Natural killer cell treated with Interleukin-12 subunit alpha and Interleukin-12 subunit beta and Interleukin-15 and Interleukin-18, amount 100 ng/mL, for 72 hours (primary cell): ENCODE data around the gene ACD. TPM values are rescaled to one million over a fixed set of nuclear protein-coding genes. Genes with fewer than 3 reads are reported as not detected.

Experiments
- ATAC-seq, 2 donors: fragments of 150-1000 bp; cut with Tn5 transposase in 1 of 2; sonication (Bioruptor Pico), chemical (Tn5 transposase) in 1 of 2; 2 replicates each; pipeline ENCODE4 v1.10.0; 2021
- DNase-seq: peaks from one replicate; pipeline ENCODE4 v3.0.0; 2022; ENCODE audit warnings: low spot score
- H3K27ac Mint-ChIP-seq, 2 donors: 1 replicate in 1 of 2; 2 replicates in 1 of 2; pipeline ENCODE4 v1.8.0; 2022; ENCODE audit warnings: mixed read lengths in 2 of 2, mild to moderate bottlenecking in 1 of 2, moderate library complexity in 1 of 2
- H3K27me3 Mint-ChIP-seq, 2 donors: 1 replicate in 1 of 2; 2 replicates in 1 of 2; pipeline ENCODE4 v1.8.0; 2022; ENCODE audit warnings: mixed read lengths in 2 of 2
- H3K36me3 Mint-ChIP-seq: one replicate; pipeline ENCODE4 v1.8.0; 2022; ENCODE audit warnings: mixed read lengths
- H3K4me1 Mint-ChIP-seq, 2 donors: 1 replicate in 1 of 2; 2 replicates in 1 of 2; pipeline ENCODE4 v1.8.0; 2022; ENCODE audit warnings: low read depth in 2 of 2, mixed read lengths in 2 of 2, mild to moderate bottlenecking in 1 of 2
- H3K4me3 Mint-ChIP-seq: one replicate; pipeline ENCODE4 v1.8.0; 2022; ENCODE audit warnings: mixed read lengths
- H3K9me3 Mint-ChIP-seq: 2 replicates; pipeline ENCODE4 v1.8.0; 2022; ENCODE audit warnings: mixed read lengths
- total RNA-seq, 2 donors: library from RNA; stranded (reverse); gene quantifications; one replicate each; pipeline ENCODE4 v1.2.3, GENCODE V29; 2022

ACD gene
- total RNA-seq, 2 donors from 2014 or later = 54.9 to 91.3 TPM

DNA sequence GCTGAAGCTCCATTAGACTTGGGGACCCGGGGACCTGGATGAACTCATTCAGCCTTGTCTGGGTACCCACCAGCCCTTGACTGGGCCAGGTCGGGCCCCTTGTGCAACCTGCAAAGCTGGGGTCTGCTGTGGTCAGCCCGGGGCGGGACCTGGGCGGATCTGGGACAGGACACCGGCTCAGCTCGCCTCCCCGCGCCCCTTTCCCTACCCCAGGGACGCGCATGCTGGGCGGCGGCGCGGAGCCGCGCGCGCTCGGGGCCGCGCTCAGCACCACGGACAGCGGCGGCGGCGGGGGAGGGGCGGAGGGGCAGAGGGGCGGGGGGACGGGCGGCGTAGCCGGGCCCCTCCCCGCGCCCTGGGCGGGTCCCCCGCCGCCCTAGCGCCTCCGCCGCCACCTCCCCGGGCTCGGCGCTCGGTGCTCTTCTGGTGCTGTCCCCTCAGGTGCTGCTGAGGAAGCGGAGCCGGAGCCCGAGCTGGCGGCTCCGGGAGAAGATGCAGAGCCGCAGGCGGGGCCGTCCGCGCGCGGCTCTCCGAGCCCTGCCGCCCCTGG, 7.4 kb downstream of the ACD start:
- H3K9me3 Mint-ChIP-seq = no peaks in the 10 kb centered on the region
- H3K4me1 Mint-ChIP-seq = peaks cover 10 to 11% of the 10 kb centered on the region in 2 donors
- H3K36me3 Mint-ChIP-seq = no peaks in the 10 kb centered on the region
- H3K27ac Mint-ChIP-seq = no peak overlapping the region
- DNase-seq (no peak), ATAC-seq (no peak)
- H3K4me3 Mint-ChIP-seq = no peak overlapping the region
- H3K27me3 Mint-ChIP-seq = no peaks in the 10 kb centered on the region

DNA sequence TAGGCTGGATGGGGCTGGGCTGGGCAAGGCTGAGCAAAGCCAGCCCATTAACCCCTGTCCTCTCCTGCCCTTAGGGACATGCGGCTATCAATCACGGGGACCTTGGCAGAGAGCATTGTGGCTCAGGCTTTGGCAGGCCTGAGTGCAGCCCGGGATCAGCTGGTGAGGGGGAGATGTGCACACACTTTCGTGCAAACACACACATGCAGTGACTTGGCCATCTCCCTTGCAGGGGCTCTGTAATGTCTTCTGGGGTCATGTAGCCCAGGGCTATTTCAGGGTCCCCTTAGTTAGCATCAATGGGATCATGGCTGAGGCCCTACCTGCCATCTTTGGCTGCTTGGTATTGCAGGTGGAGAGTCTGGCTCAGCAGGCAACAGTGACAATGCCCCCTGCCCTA, 8.2 kb downstream of the ACD start:
- no peaks in the 10 kb centered on the region for H3K9me3 Mint-ChIP-seq
- no peaks in the 10 kb centered on the region for H3K36me3 Mint-ChIP-seq
- peak overlapping the region in 1 of 2 donors; percentile 66 for H3K27ac Mint-ChIP-seq
- H3K4me1 Mint-ChIP-seq = peaks cover 10 to 11% of the 10 kb centered on the region in 2 donors
- H3K27me3 Mint-ChIP-seq = no peaks in the 10 kb centered on the region
- DNase-seq = no peak
- ATAC-seq = no peak
- no peak overlapping the region for H3K4me3 Mint-ChIP-seq

DNA sequence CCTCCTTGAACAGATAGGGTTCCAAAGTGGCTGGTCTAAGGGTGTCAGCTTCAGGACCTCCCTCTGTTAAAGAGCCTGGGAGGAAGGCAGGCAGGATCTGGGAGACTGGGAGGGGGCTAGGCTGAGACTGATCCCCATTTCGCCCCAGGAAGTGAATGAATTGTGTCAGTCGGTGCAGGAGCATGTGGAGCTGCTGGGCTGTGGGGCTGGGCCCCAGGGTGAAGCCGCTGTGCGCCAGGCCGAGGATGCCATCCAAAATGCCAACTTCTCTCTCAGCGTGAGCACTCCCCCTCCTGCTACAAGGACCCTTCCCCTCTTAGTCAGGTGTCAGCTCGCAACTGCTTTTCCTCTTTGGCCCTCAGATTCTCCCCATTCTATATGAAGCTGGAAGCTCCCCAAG, 9.0 kb downstream of the ACD start:
- Mint-ChIP-seq H3K9me3 (no peaks in the 10 kb centered on the region), H3K27me3 (no peaks in the 10 kb centered on the region), H3K36me3 (no peaks in the 10 kb centered on the region), H3K4me3 (no peak overlapping the region), H3K27ac (no peak overlapping the region), H3K4me1 (peaks cover 10 to 11% of the 10 kb centered on the region in 2 donors)
- DNase-seq (no peak), ATAC-seq (no peak)

DNA sequence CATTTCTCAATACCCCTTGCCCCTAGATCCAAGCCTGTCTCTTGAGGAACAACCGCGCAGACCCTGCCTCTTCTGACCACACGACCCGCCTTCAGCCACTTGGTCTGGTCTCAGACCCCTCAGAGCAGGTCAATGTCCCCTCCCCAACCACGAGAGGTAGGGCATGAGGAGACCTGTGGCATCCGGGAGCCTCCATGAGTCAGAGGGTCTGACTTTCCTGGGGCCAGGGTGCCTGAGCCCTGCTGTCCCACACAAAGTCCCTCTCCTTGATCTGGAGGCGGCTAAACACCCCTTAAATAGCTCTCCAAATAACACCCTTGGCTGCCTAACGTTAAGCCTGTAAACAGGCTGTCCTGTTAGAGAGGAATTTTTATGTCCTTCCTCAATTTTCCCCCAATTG, 10.0 kb downstream of the ACD start:
- ATAC-seq (no peak), DNase-seq (peak; percentile 6)
- Mint-ChIP-seq H3K27me3 (no peaks in the 10 kb centered on the region), H3K27ac (no peak overlapping the region), H3K4me1 (peaks cover 6 to 10% of the 10 kb centered on the region in 2 donors), H3K36me3 (no peaks in the 10 kb centered on the region), H3K4me3 (no peak overlapping the region), H3K9me3 (no peaks in the 10 kb centered on the region)

DNA sequence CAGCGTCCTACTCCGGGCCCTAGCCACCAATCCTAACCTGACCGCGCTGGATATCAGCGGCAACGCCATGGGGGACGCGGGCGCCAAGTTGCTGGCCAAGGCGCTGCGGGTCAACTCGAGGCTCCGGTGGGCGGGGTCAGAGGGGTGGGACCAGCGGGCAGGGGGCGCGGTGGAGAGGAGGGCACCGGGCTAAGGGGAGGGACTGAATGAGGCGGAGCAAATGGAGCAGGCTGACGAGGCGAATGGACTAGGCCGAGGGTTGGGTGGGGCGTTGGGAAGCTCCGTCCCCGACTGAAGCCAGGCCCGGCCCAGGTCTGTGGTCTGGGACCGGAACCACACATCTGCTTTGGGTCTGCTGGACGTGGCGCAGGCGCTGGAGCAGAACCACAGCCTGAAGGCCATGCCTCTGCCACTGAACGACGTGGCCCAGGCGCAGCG, 10.5 kb downstream of the ACD start:
- no peak overlapping the region for H3K27ac Mint-ChIP-seq
- H3K4me3 Mint-ChIP-seq = no peak overlapping the region
- no peaks in the 10 kb centered on the region for H3K36me3 Mint-ChIP-seq
- H3K4me1 Mint-ChIP-seq = peaks cover 6 to 10% of the 10 kb centered on the region in 2 donors
- DNase-seq (no peak), ATAC-seq (no peak)
- no peaks in the 10 kb centered on the region for H3K9me3 Mint-ChIP-seq
- no peaks in the 10 kb centered on the region for H3K27me3 Mint-ChIP-seq

DNA sequence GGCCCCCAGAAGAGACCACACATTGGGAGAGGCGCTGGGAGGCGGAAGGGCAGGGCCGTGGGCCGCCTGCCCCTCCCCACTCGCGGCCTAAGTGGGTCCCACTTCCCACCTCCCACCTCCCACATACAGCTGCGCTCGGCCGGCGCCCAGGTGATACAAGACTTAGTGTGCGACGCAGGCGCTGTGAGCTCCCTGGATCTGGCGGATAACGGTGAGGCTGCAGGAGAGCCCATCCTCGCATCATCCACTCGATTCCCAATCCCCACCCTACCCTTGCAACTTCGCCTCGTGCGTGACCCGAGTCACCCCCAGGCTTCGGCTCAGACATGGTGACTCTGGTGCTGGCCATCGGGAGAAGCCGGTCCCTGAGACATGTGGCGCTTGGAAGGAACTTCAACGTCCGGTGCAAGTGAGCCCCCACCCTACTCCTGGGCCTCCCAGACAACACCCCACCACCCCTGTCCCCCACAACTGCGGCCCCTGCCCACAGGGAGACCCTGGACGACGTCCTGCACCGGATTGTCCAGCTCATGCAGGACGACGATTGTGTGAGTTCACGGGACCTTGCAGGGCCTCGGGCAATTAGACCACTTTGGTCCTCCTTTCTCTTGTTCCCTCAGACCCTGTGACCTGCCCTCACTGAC, 11.2 kb downstream of the ACD start:
- no peak overlapping the region for H3K4me3 Mint-ChIP-seq
- no peak overlapping the region for H3K27ac Mint-ChIP-seq
- H3K27me3 Mint-ChIP-seq = no peaks in the 10 kb centered on the region
- H3K9me3 Mint-ChIP-seq = no peaks in the 10 kb centered on the region
- no peak for DNase-seq
- H3K4me1 Mint-ChIP-seq = peaks cover 6 to 10% of the 10 kb centered on the region in 2 donors
- no peak for ATAC-seq
- H3K36me3 Mint-ChIP-seq = no peaks in the 10 kb centered on the region

DNA sequence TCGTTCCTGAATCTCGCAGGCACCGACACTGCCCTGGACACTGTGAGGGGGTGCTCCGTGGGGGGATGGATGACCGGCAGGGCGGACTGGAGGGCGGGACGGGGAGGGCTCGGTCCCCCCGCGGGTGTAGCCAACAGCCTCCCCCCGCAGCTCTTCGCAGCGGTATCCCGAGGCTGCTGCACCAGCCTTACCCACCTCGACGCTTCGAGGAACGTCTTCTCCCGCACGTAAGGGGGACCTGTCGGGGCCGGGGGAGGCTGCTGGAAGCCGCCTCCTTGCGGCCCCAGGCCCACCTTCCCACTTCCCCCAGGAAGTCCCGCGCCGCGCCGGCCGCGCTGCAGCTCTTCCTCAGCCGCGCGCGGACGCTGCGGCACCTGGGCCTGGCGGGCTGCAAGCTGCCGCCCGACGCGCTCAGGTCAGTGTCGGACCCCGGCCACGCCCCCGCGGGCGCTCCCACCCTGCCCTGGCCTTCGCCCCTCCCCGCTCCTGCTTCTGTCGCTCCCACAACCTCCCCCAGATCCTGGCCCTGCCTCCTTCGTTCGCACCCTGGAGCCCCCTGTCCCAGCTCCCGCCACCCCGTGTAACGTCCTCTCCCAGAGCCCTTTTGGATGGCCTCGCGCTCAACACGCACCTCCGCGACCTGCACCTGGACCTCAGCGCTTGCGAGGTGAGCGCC, 11.8 kb downstream of the ACD start:
- DNase-seq = no peak
- H3K27me3 Mint-ChIP-seq = no peaks in the 10 kb centered on the region
- peaks cover 6 to 10% of the 10 kb centered on the region in 2 donors for H3K4me1 Mint-ChIP-seq
- H3K36me3 Mint-ChIP-seq = no peaks in the 10 kb centered on the region
- no peak overlapping the region for H3K27ac Mint-ChIP-seq
- no peak overlapping the region for H3K4me3 Mint-ChIP-seq
- ATAC-seq = no peak
- H3K9me3 Mint-ChIP-seq = no peaks in the 10 kb centered on the region

DNA sequence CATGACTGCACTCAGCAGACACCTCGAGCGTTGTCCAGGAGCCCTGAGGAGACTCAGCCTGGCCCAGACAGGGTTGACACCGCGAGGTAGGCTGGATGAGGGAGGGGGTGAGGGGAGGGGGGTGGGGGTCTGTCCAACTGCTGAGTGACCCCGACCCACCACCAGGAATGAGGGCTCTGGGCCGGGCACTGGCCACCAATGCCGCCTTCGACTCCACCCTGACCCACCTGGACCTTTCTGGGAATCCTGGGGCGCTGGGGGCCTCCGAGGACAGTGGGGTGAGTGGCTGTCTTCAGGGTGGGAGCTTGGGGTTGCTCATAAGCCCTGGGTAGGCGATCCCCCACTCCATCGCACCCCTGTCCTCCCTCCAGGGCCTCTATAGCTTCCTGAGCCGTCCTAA, 12.4 kb downstream of the ACD start:
- ATAC-seq = no peak
- DNase-seq = no peak
- no peaks in the 10 kb centered on the region for H3K27me3 Mint-ChIP-seq
- H3K27ac Mint-ChIP-seq = no peak overlapping the region
- H3K36me3 Mint-ChIP-seq = no peaks in the 10 kb centered on the region
- peaks cover 6 to 10% of the 10 kb centered on the region in 2 donors for H3K4me1 Mint-ChIP-seq
- H3K4me3 Mint-ChIP-seq = no peak overlapping the region
- no peaks in the 10 kb centered on the region for H3K9me3 Mint-ChIP-seq

DNA sequence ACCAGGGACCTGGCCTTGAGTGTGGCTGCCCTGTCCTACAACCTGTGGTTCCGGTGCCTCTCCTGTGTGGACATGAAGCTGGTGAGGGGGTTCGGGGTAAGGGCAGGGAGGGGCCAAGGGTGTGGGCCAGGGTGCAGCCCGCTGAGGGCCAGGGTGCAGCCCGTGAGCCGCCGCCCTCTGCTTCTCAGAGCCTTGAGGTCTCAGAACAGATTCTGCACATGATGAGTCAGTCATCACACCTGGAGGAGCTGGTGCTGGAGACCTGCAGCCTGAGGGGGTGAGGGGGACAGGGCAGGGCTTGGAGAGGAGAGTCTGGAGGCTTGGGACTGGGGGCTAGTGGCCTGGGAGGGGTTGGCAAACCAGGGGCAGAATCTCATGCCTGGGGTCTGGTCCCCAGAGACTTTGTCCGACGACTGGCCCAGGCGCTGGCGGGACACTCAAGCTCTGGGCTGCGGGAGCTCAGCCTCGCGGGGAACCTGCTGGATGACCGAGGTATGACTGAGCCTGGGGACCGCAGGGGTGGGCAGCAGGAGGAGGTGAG, 12.9 kb downstream of the ACD start:
- ATAC-seq = no peak
- Mint-ChIP-seq H3K27me3 (no peaks in the 10 kb centered on the region), H3K4me1 (peaks cover 6 to 9% of the 10 kb centered on the region in 2 donors), H3K27ac (no peak overlapping the region), H3K4me3 (no peak overlapping the region), H3K9me3 (no peaks in the 10 kb centered on the region), H3K36me3 (no peaks in the 10 kb centered on the region)
- DNase-seq = no peak

DNA sequence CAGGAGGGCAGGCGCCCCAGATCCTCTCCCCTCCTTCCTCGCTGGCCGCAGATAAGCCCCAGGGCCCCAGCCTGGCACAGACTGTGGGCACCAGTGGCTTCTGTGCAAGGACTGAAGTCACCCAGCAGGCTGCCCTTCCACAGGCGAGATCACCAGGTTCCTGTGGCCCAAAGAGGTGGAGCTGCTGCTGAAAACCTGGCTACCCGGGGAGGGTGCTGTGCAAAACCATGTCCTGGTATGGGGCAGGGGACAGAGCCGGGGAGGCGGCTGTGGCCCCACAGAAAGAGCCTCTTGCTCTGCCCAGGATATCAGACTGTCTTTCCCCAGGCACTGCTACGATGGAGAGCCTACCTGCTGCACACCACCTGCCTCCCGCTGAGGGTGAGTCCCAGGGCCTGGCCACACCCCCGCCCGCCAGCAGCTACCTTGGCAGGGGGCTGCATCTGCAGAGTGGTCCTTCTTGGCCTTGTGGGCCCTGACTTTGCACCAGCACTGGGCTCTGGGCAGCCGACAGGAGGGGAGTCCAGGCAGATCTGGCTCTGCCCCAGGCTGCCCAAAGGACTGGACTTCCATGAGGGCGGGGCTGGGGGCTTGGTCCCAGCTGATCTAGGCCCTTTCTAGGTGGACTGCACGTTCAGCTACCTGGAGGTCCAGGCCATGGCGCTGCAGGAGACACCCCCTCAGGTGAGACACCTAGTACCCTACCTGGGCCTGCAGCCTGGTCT, 14.5 kb downstream of the ACD start:
- Mint-ChIP-seq H3K4me1 (peaks cover 3 to 5% of the 10 kb centered on the region in 2 donors), H3K27me3 (no peaks in the 10 kb centered on the region), H3K36me3 (no peaks in the 10 kb centered on the region), H3K4me3 (peak overlapping the region; percentile 62), H3K27ac (peak overlapping the region; percentile 44 to 68), H3K9me3 (no peaks in the 10 kb centered on the region)
- DNase-seq (peak; percentile 58), ATAC-seq (no peak)

DNA sequence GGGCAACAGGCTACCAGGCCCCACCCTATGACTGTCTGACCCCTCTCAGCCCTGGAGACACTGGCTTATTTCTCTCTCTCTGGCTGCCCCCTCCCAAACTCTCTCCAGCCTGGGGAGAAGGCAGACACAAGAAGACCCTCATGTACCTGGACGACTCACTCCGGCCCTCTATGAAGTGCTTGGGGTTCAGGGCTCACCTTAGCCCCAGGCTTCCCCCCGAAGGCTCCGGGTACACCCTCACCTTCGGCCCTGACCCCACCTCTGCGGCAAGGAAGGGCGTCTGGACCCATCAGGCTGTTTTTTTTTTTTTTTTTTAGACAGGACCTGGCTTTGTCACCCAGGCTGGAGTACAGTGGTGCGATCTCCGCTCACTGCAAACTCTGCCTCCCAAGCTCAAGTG, 16.0 kb downstream of the ACD start:
- Mint-ChIP-seq H3K4me3 (no peak overlapping the region), H3K27ac (peak overlapping the region in 1 of 2 donors; percentile 79), H3K9me3 (no peaks in the 10 kb centered on the region), H3K4me1 (peaks cover 0 to 3% of the 10 kb centered on the region in 2 donors), H3K36me3 (no peaks in the 10 kb centered on the region), H3K27me3 (no peaks in the 10 kb centered on the region)
- ATAC-seq (no peak), DNase-seq (peak; percentile 3)

DNA sequence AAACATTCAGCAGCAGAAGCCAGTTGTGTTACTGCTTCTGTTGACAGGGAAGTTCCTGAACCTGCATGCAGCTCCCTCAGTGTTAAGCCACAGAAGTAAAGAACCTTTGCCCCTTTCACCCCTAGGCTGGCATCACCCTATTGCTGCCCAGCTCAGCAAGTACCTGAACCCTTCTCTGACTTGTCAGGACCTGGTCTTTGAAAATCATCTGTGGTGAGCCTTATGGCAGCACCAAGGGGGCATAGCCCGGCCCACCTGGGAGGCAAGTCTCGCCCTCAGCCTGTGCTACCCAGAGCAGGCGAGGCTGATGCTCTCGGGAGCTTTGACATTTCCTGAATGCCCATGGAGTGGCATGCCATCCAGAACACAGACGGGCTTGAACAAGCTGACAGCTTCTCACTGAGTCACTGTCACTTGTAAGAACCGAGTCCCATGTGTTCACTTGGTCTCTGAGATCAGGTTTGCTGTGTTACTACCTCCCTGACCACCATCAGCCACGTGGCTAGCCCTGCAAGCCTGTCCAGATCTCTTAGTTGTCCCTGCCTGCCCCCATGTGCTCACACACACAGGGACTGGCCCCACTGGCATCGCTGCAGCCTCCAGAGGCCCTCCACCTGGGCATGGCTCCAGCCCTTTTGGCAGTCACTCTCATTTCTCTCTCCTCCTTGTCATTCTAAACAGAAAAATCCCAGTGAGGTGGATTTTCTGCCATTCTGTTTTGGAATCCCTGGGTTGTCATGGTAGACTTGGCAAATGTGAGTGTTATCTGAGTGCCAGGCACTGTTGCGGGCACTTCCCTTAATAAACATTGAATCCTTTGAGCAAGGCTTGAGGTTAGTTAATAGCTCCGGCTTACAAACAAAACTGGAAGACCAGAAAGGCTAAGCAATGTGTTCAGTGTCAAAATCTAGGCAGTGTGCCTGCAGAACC, 18.0 kb downstream of the ACD start:
- Mint-ChIP-seq H3K27me3 (no peaks in the 10 kb centered on the region), H3K27ac (no peak overlapping the region), H3K9me3 (no peaks in the 10 kb centered on the region), H3K36me3 (peaks cover under 1% of the 10 kb centered on the region), H3K4me3 (no peak overlapping the region), H3K4me1 (peaks cover 0 to 3% of the 10 kb centered on the region in 2 donors)
- DNase-seq (peak; percentile 38), ATAC-seq (no peak)

DNA sequence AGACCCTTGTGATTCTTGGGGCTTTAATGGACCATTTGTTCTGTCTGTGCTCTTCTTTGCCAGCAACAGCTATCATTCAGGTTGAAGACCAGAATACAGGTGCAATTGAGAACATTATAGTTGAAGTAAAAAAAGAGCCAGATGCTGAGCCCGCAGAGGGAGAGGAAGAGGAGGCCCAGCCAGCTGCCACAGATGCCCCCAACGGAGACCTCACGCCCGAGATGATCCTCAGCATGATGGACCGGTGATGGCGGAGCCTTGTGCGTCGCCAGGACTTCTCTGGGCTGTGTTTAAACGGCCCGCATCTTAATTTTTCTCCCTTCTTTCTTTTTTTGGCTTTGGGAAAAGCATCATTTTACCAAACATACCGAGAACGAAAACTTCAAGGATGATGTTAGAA, 22.4 kb downstream of the ACD start:
- no peak overlapping the region for H3K4me3 Mint-ChIP-seq
- DNase-seq = peak; percentile 12
- no peak overlapping the region for H3K27ac Mint-ChIP-seq
- no peak for ATAC-seq
- peaks cover 6% of the 10 kb centered on the region for H3K36me3 Mint-ChIP-seq
- H3K9me3 Mint-ChIP-seq = no peaks in the 10 kb centered on the region
- H3K4me1 Mint-ChIP-seq = peaks cover 0 to 3% of the 10 kb centered on the region in 2 donors
- no peaks in the 10 kb centered on the region for H3K27me3 Mint-ChIP-seq
